HCT116 (cell line): ENCODE measurements around the gene NT5E. TPM values are rescaled to one million over a fixed set of nuclear protein-coding genes. Genes with fewer than 3 reads are reported as not detected.

ENCODE experiments used
- ATAC-seq: fragments of 200-7000 bp; cut with Tn5 transposase; 2 replicates; pipeline ENCODE4 v1.9.1; 2020; ENCODE audit warnings: mild to moderate bottlenecking, moderate library complexity
- BruUV-seq: library from RNA; stranded (reverse); fragments of 400-500 nt; replicated peaks from 2 replicates; lab custom pipeline; 2021; lab: Mats Ljungman, UMichigan
- CTCF ChIA-PET: fragments of 300-600 bp; sonication (Branson Sonifier 250); formaldehyde crosslinking; loops from one replicate; lab custom pipeline; 2021; ENCODE audit warnings: antibody characterized with exemption; lab: Charles Lee
- POLR2A ChIA-PET: fragments of 300-600, 350-600 bp; sonication (Branson Sonifier 250); formaldehyde crosslinking; loops from one replicate; lab custom pipeline; 2021; ENCODE audit warnings: antibody characterized with exemption; lab: Charles Lee
- RAD21 ChIA-PET, 2 experiments: fragments of 300-600 bp; sonication (Branson Sonifier 250); formaldehyde crosslinking; loops; one replicate each; lab custom pipeline; 2023; ENCODE audit warnings: low total read pairs in 2 of 2; ENCODE audit not compliant: uncharacterized antibody in 2 of 2, unreplicated experiment in 2 of 2, low non-redundant PET in 1 of 2; lab: Charles Lee
- DNase-seq: peaks from one replicate; pipeline ENCODE4 v3.0.0-alpha.2; 2010; ENCODE audit warnings: low read depth, low spot score
- H2AFZ ChIP-seq: fragments of 200-600 bp; shearing (Covaris generic), sonication (generic); 2 replicates; pipeline ENCODE4 v1.6.1; 2017; ENCODE audit warnings: low read depth, mixed run types, mixed read lengths, antibody characterized with exemption, low read length; ENCODE audit not compliant: poor library complexity, severe bottlenecking
- H3K27ac ChIP-seq: 2 replicates; pipeline ENCODE4 v1.5.1; 2012; ENCODE audit warnings: low read depth, low read length
- H3K27me3 ChIP-seq: fragments of 200-600 bp; sonication (generic); 2 replicates; pipeline ENCODE4 v1.6.1; 2016; ENCODE audit warnings: mixed run types, low read length, mixed read lengths; ENCODE audit not compliant: insufficient read depth
- H3K36me3 ChIP-seq, 2 experiments: fragments of 200-500 bp in 1 of 2; fragments of 200-600 bp in 1 of 2; sonication (Bioruptor generic) in 1 of 2; sonication (generic) in 1 of 2; 2 replicates each; pipeline versions ENCODE4 v1.5.1 to v1.6.1; 2014 to 2016; ENCODE audit warnings: low read length in 2 of 2, inconsistent platforms in 1 of 2, mixed read lengths in 1 of 2, mixed run types in 1 of 2; ENCODE audit not compliant: insufficient read depth in 2 of 2, control insufficient read depth in 1 of 2
- H3K4me1 ChIP-seq, 2 experiments: fragments of 200-600 bp in 1 of 2; sonication (generic) in 1 of 2; 2 replicates each; pipeline versions ENCODE4 v1.5.1 to v1.6.1; 2012 to 2017; ENCODE audit warnings: low read length in 2 of 2, inconsistent platforms in 1 of 2, mild to moderate bottlenecking in 1 of 2, mixed read lengths in 1 of 2, mixed run types in 1 of 2, moderate library complexity in 1 of 2; ENCODE audit not compliant: insufficient read depth in 2 of 2, control insufficient read depth in 1 of 2
- H3K4me2 ChIP-seq: fragments of 200-600 bp; sonication (generic); 2 replicates; pipeline ENCODE4 v1.6.1; 2017; ENCODE audit warnings: mixed run types, low read length, mixed read lengths
- H3K4me3 ChIP-seq, 2 experiments: fragments of 200-600 bp in 1 of 2; sonication (generic) in 1 of 2; replicated peaks in 1 of 2; 2 replicates each; pipeline ENCODE4 v1.5.1; 2011 to 2016; ENCODE audit warnings: low read length in 2 of 2, control low read depth in 1 of 2, low read depth in 1 of 2, mild to moderate bottlenecking in 1 of 2, mixed read lengths in 1 of 2, mixed run types in 1 of 2
- H3K79me2 ChIP-seq: fragments of 200-600 bp; sonication (generic); 2 replicates; pipeline ENCODE4 v1.6.1; 2017; ENCODE audit warnings: mild to moderate bottlenecking, mixed run types, low read length, moderate library complexity, mixed read lengths; ENCODE audit not compliant: insufficient read depth
- H3K9ac ChIP-seq: fragments of 200-600 bp; sonication (generic); 2 replicates; pipeline ENCODE4 v1.6.1; 2016; ENCODE audit warnings: low read length, mixed read lengths
- H3K9me2 ChIP-seq: fragments of 200-600 bp; sonication (generic), shearing (Covaris generic); 2 replicates; pipeline ENCODE4 v1.6.1; 2017; ENCODE audit warnings: mixed run types, mild to moderate bottlenecking, moderate library complexity; ENCODE audit not compliant: insufficient read depth
- H3K9me3 ChIP-seq, 2 experiments: fragments of 200-500 bp in 1 of 2; fragments of 200-600 bp in 1 of 2; sonication (Bioruptor generic) in 1 of 2; sonication (generic) in 1 of 2; 2 replicates each; pipeline ENCODE4 v1.6.1; 2014 to 2017; ENCODE audit warnings: low read length in 2 of 2, mixed read lengths in 2 of 2, inconsistent platforms in 1 of 2, low read depth in 1 of 2, mild to moderate bottlenecking in 1 of 2, mixed run types in 1 of 2, moderate library complexity in 1 of 2; ENCODE audit not compliant: control insufficient read depth in 1 of 2, insufficient read depth in 1 of 2
- H4K20me1 ChIP-seq: fragments of 200-600 bp; sonication (generic), shearing (Covaris generic); 2 replicates; pipeline ENCODE4 v1.6.1; 2017; ENCODE audit warnings: mixed run types, mild to moderate bottlenecking, moderate library complexity; ENCODE audit not compliant: insufficient read depth
- ELF1 ChIP-seq: IDR thresholded peaks from 2 replicates; pipeline ENCODE4 v1.6.1; 2012; ENCODE audit warnings: low read depth, borderline replicate concordance
- EZH2 ChIP-seq: fragments of 200-600 bp; sonication (generic); IDR thresholded peaks from 2 replicates; pipeline ENCODE4 v1.6.1; 2017; ENCODE audit warnings: antibody characterized with exemption, mixed run types
- EZH2phosphoT487 ChIP-seq: fragments of 200-600 bp; IDR thresholded peaks from 2 replicates; pipeline ENCODE4 v1.6.1; 2018; ENCODE audit warnings: antibody characterized with exemption, borderline replicate concordance
- JUND ChIP-seq: IDR thresholded peaks from 2 replicates; pipeline ENCODE4 v1.6.1; 2012
- POLR2A ChIP-seq: IDR thresholded peaks from 2 replicates; pipeline ENCODE4 v1.7.0; 2011; ENCODE audit warnings: borderline replicate concordance; ENCODE audit not compliant: insufficient read depth, insufficient read length; ENCODE audit errors: extremely low read depth
- POLR2AphosphoS5 ChIP-seq: IDR thresholded peaks from 2 replicates; pipeline ENCODE4 v1.6.1; 2011; ENCODE audit warnings: mild to moderate bottlenecking, low read depth, low read length, moderate library complexity
- RAD21 ChIP-seq: IDR thresholded peaks from 2 replicates; pipeline ENCODE4 v1.6.1; 2012; ENCODE audit warnings: low read depth, mild to moderate bottlenecking
- SRF ChIP-seq: IDR thresholded peaks from 2 replicates; pipeline ENCODE4 v1.6.1; 2012; ENCODE audit warnings: low read depth
- TCF7L2 ChIP-seq: IDR thresholded peaks from 2 replicates; pipeline ENCODE4 v1.7.0; 2011; ENCODE audit warnings: borderline replicate concordance, inconsistent platforms; ENCODE audit not compliant: insufficient read depth, insufficient read length; ENCODE audit errors: extremely low read depth
- YY1 ChIP-seq: IDR thresholded peaks from 2 replicates; pipeline ENCODE4 v1.6.1; 2011; ENCODE audit warnings: low read length, low read depth, moderate library complexity, mild to moderate bottlenecking; ENCODE audit not compliant: insufficient replicate concordance; ENCODE audit errors: extremely low read depth
- ZFX ChIP-seq: fragments of 450-650 bp; IDR thresholded peaks from 2 replicates; pipeline ENCODE4 v1.6.1; 2017
- intact Hi-C: fragments of 100-400 bp; cut with micrococcal nuclease; formaldehyde crosslinking; loops from 2 replicates; pipeline ENCODE4 v1.10.0; 2022
- total RNA-seq: library from RNA; stranded (reverse); gene quantifications from one replicate; pipeline ENCODE4 v1.2.1, GENCODE V29; 2021; ENCODE audit not compliant: unreplicated experiment
- TF ChIP-seq, protein P1 (sequence below): IDR thresholded peaks from 2 replicates; pipeline ENCODE4 v1.6.1; 2012; ENCODE audit warnings: low read depth
- TF ChIP-seq, protein P2 (sequence below), 3 experiments: fragments of 200-600 bp in 1 of 3; sonication (generic) in 1 of 3; IDR thresholded peaks in 2 of 3; conservative IDR thresholded peaks in 1 of 3; 2 replicates each; pipeline ENCODE4 v1.5.1; 2012 to 2017; ENCODE audit warnings: low read depth in 2 of 3, low read length in 2 of 3, antibody characterized with exemption in 1 of 3, borderline replicate concordance in 1 of 3, control low read depth in 1 of 3, mild to moderate bottlenecking in 1 of 3, mixed read lengths in 1 of 3, mixed run types in 1 of 3, moderate library complexity in 1 of 3; ENCODE audit not compliant: insufficient read depth in 1 of 3
- TF ChIP-seq, protein P3 (sequence below): IDR thresholded peaks from 2 replicates; pipeline ENCODE4 v1.6.1; 2012
- TF ChIP-seq, protein P4 (sequence below): IDR thresholded peaks from 2 replicates; pipeline ENCODE4 v1.6.1; 2012

Gene NT5E
- total RNA-seq, 1 experiment from 2014 or later = 68.2 TPM

DNA sequence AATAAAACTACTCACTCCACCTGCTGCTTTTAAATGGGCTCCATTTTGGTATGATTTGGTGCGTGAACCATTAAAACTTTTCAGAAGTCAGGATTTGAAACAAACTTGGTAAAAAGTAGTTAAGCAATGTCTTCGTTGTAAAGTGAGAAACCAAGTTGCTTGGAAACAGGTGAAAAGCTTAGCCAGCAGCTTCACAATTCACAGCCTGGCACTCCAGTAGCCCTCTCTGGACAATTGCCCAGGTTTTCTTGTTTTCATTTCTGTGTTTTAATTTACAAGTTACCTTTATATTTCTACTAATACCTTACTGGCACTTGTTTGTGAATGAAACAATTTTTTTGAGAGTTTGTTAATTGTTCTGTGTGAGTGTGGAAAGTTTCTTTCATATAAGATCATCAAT, 12.8 kb downstream of the NT5E start (continued):
- TF ChIP-seq EZH2phosphoT487 = no peak

DNA sequence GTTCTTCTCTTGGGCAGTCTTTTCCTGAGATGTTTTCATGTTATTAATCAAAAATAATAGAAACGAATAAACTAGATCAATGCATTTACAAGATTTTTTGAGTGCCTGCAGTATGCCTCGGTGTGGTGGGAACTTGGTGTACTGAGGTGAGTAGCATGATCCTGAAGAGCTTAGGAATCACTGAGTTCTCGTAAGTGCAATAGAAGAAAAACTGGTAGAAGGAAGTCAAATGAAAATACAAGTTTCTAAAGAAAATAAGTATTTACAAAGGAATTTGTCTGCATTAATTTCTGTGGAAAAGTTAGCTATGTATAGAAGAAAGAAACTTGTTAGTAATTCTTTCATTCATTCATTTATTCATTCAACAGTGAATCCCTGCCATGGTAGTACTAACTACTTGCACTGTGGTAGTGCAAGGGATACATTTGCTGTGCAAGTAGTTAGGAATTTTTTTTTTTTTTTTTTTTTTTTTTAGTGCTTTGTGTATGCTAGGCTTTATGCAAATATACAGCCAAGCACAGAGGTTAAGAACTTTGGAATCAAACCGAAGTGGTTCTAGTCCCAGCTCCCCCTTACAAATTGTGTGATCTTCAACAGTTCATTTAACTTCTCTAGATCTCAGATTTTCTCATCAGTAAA, 13.9 kb downstream of the NT5E start:
- 0 out of 4 replicates have a peak, but pooled peaks cover 0 to 5% of the 10 kb centered on the region in 2 experiments for H3K36me3 ChIP-seq
- ChIA-PET RAD21 (interaction anchor here (0.7 to 1.5 kb wide), 2 partner anchors 14 to 102 kb away, joined by 4 read pairs; partner anchors contain the start of gene NT5E (in 1 of the 2)), POLR2A (interaction anchor here (0.7 to 3.4 kb wide), 15 partner anchors 9 to 1535 kb away, joined by 3 to 45 read pairs (median 5); partner anchors contain the start of gene NT5E), CTCF (interaction anchor here (1.0 to 2.4 kb wide), 2 partner anchors 19 to 109 kb away, joined by 5 to 11 read pairs; no protein-coding TSS in a partner anchor)
- peak; percentile 3 for ATAC-seq
- H3K27ac ChIP-seq = peak overlapping the region; percentile 80
- H2AFZ ChIP-seq = no peak overlapping the region
- H3K9me2 ChIP-seq = no peaks in the 10 kb centered on the region
- H4K20me1 ChIP-seq = no peaks in the 10 kb centered on the region
- H3K4me2 ChIP-seq = peak overlapping the region; percentile 80
- H3K79me2 ChIP-seq = 0 out of 2 replicates have a peak, but pooled peaks cover 11% of the 10 kb centered on the region
- intact Hi-C loops = loop anchor here (1.0 to 10.0 kb wide), 2 partner anchors 102 to 211 kb away; no protein-coding TSS in a partner anchor
- no peaks in the 10 kb centered on the region for H3K27me3 ChIP-seq
- H3K9ac ChIP-seq = peak overlapping the region; percentile 65
- peaks cover 52 to 99% of the 10 kb centered on the region in 2 experiments for H3K4me1 ChIP-seq
- TSS peak; percentile 88 for BruUV-seq
- H3K4me3 ChIP-seq = peak overlapping the region in 1 of 2 experiments; percentile 46; a peak in 2 of 4 replicates
- no peak for DNase-seq
- H3K9me3 ChIP-seq = no peaks in the 10 kb centered on the region
- TF ChIP-seq ZFX = no peak
- TF ChIP-seq, protein P1, sequence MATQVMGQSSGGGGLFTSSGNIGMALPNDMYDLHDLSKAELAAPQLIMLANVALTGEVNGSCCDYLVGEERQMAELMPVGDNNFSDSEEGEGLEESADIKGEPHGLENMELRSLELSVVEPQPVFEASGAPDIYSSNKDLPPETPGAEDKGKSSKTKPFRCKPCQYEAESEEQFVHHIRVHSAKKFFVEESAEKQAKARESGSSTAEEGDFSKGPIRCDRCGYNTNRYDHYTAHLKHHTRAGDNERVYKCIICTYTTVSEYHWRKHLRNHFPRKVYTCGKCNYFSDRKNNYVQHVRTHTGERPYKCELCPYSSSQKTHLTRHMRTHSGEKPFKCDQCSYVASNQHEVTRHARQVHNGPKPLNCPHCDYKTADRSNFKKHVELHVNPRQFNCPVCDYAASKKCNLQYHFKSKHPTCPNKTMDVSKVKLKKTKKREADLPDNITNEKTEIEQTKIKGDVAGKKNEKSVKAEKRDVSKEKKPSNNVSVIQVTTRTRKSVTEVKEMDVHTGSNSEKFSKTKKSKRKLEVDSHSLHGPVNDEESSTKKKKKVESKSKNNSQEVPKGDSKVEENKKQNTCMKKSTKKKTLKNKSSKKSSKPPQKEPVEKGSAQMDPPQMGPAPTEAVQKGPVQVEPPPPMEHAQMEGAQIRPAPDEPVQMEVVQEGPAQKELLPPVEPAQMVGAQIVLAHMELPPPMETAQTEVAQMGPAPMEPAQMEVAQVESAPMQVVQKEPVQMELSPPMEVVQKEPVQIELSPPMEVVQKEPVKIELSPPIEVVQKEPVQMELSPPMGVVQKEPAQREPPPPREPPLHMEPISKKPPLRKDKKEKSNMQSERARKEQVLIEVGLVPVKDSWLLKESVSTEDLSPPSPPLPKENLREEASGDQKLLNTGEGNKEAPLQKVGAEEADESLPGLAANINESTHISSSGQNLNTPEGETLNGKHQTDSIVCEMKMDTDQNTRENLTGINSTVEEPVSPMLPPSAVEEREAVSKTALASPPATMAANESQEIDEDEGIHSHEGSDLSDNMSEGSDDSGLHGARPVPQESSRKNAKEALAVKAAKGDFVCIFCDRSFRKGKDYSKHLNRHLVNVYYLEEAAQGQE = no peak
- no peak for TF ChIP-seq EZH2
- no peak for TF ChIP-seq POLR2A
- no peak for TF ChIP-seq ELF1
- no peak for TF ChIP-seq TCF7L2
- TF ChIP-seq EZH2phosphoT487 = no peak
- TF ChIP-seq, protein P2, sequence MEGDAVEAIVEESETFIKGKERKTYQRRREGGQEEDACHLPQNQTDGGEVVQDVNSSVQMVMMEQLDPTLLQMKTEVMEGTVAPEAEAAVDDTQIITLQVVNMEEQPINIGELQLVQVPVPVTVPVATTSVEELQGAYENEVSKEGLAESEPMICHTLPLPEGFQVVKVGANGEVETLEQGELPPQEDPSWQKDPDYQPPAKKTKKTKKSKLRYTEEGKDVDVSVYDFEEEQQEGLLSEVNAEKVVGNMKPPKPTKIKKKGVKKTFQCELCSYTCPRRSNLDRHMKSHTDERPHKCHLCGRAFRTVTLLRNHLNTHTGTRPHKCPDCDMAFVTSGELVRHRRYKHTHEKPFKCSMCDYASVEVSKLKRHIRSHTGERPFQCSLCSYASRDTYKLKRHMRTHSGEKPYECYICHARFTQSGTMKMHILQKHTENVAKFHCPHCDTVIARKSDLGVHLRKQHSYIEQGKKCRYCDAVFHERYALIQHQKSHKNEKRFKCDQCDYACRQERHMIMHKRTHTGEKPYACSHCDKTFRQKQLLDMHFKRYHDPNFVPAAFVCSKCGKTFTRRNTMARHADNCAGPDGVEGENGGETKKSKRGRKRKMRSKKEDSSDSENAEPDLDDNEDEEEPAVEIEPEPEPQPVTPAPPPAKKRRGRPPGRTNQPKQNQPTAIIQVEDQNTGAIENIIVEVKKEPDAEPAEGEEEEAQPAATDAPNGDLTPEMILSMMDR (IDR thresholded peaks at IDR 0.05 in 2 of 3, conservative IDR thresholded peaks at IDR 0.05 in 1 of 3; ENCODE audit: borderline replicate concordance in 1 of 3, insufficient read depth in 1 of 3, low read depth in 2 of 3, low read length in 2 of 3) = no peak
- no peak for TF ChIP-seq JUND
- TF ChIP-seq RAD21 = no peak
- TF ChIP-seq, protein P3, sequence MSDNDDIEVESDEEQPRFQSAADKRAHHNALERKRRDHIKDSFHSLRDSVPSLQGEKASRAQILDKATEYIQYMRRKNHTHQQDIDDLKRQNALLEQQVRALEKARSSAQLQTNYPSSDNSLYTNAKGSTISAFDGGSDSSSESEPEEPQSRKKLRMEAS = no peak
- TF ChIP-seq SRF = no peak
- no peak for TF ChIP-seq YY1
- TF ChIP-seq, protein P4, sequence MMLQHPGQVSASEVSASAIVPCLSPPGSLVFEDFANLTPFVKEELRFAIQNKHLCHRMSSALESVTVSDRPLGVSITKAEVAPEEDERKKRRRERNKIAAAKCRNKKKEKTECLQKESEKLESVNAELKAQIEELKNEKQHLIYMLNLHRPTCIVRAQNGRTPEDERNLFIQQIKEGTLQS = no peak
- TF ChIP-seq POLR2AphosphoS5 = no peak
